Left renal pelvis (tissue), 4 donors: Measurements from ENCODE around the gene SAMD4B. TPM values are rescaled to one million over a fixed set of nuclear protein-coding genes. Genes with fewer than 3 reads are reported as not detected.
"Not testable (repeated sequence)": the region's sequence is repeated elsewhere in the genome, so short reads cannot be mapped to it uniquely, and the experiment has no call there.

Source experiments
- DNase-seq, 4 donors: peaks; one replicate each; pipeline ENCODE4 v3.0.0-alpha.2; 2013; ENCODE audit warnings: low read depth in 4 of 4, low spot score in 3 of 4
- polyA plus RNA-seq, 4 donors: library from polyadenylated mRNA; unstranded; fragments of 120-200 nt; gene quantifications; one replicate each; pipeline ENCODE4 v1.2.1, GENCODE V29; 2013; ENCODE audit not compliant: insufficient read length in 4 of 4

Gene SAMD4B
- polyA plus RNA-seq, result 100 to 1,000 TPM in 3 of 4 donors, 10 to 100 TPM in 1; 89.6 to 139 (median 111) TPM

- DNase-seq, result peak; percentile 93 to 97 (median 94)
Observed at GRCh38 chr19:39341719-39342604, at the start of gene SAMD4B. Gene SAMD4B, plus strand, starts transcription at chr19:39342421. Its CDS starts 14,473 bp downstream, at chr19:39356894.

GRCh38 chr19:39293394-39293793 lies 48.8 kb upstream of the SAMD4B start:
- no peak for DNase-seq

- no peak for DNase-seq
Observed at GRCh38 chr19:39296055-39296645, 46.1 kb upstream of the SAMD4B start, which contains the start of gene IFNL1. Gene IFNL1, plus strand, starts transcription at chr19:39296407. Its CDS starts 15 bp downstream, at chr19:39296422.

- DNase-seq, result no peak
Observed at GRCh38 chr19:39296906-39297305, 45.3 kb upstream of the SAMD4B start.

- no peak for DNase-seq
Observed at GRCh38 chr19:39297931-39298634, 44.1 kb upstream of the SAMD4B start.

- no peak for DNase-seq
Observed at GRCh38 chr19:39299404-39299803, 42.8 kb upstream of the SAMD4B start.

- no peak for DNase-seq
Observed at GRCh38 chr19:39299832-39300231, 42.4 kb upstream of the SAMD4B start.

GRCh38 chr19:39301021-39301420 lies 41.2 kb upstream of the SAMD4B start:
- no peak for DNase-seq

GRCh38 chr19:39301562-39301961 lies 40.7 kb upstream of the SAMD4B start:
- DNase-seq, result no peak

GRCh38 chr19:39303373-39304184 lies 38.6 kb upstream of the SAMD4B start:
- DNase-seq, result no peak

- no peak for DNase-seq
Observed at GRCh38 chr19:39304185-39304513, 38.1 kb upstream of the SAMD4B start.

- no peak for DNase-seq
Observed at GRCh38 chr19:39304701-39305571, 37.3 kb upstream of the SAMD4B start.

GRCh38 chr19:39306075-39306474 lies 36.1 kb upstream of the SAMD4B start:
- DNase-seq, result no peak

- peak in 1 of 4 donors; percentile 42 for DNase-seq
Observed at GRCh38 chr19:39307046-39307821, 35.0 kb upstream of the SAMD4B start.

- DNase-seq, result no peak
Observed at GRCh38 chr19:39307822-39308530, 34.2 kb upstream of the SAMD4B start.

GRCh38 chr19:39308531-39309304 lies 33.5 kb upstream of the SAMD4B start:
- DNase-seq, result no peak

GRCh38 chr19:39309305-39309670 lies 32.9 kb upstream of the SAMD4B start:
- DNase-seq, result not testable (repeated sequence)
